Mucosa of descending colon (tissue), 3 donors: ENCODE results near the gene CLCN6. TPM values are rescaled to one million over a fixed set of nuclear protein-coding genes. Genes with fewer than 3 reads are reported as not detected.

ENCODE experiments used
- ATAC-seq: fragments of 200-7000 bp; cut with Tn5 transposase; one replicate; pipeline ENCODE4 v1.9.1; 2020; ENCODE audit warnings: mild to moderate bottlenecking, moderate library complexity
- DNase-seq, 3 donors: peaks; one replicate each; pipeline ENCODE4 v3.0.0-alpha.2; 2020
- H3K36me3 ChIP-seq: fragments of 200-600 bp; one replicate; pipeline ENCODE4 v1.8.0; 2021; ENCODE audit warnings: low read depth, mild to moderate bottlenecking
- H3K4me1 ChIP-seq: fragments of 200-600 bp; one replicate; pipeline ENCODE4 v1.8.0; 2021; ENCODE audit warnings: low read depth, mild to moderate bottlenecking
- H3K4me3 ChIP-seq: fragments of 200-600 bp; one replicate; pipeline ENCODE4 v1.8.0; 2021; ENCODE audit warnings: mild to moderate bottlenecking
- H3K9me3 ChIP-seq: fragments of 200-600 bp; one replicate; pipeline ENCODE4 v1.8.0; 2021; ENCODE audit warnings: mild to moderate bottlenecking
- intact Hi-C, 2 donors: fragments of 100-400 bp; cut with DNase I in 1 of 2; cut with micrococcal nuclease in 1 of 2; formaldehyde crosslinking; loops; one replicate each; pipeline versions ENCODE4 v1.11.0 to v1.11.1; 2022; cut with DNase I, micrococcal nuclease
- total RNA-seq, 3 donors: library from RNA; stranded (reverse); fragmentation: NEBNext Ultra II Directional in 2 of 3; extraction: Animal tissue kit (Norgen Biotek cat#: 25700) in 2 of 3; gene quantifications; one replicate each; pipeline versions ENCODE4 v1.2.1 to v1.2.4, GENCODE V29; 2021 to 2023
- TF ChIP-seq, protein P1 (sequence below): fragments of 200-600 bp; IDR thresholded peaks from one replicate; pipeline ENCODE4 v1.8.0; 2022; ENCODE audit warnings: antibody characterized with exemption, mild to moderate bottlenecking
- donor health status: DM: no; HTN: no; CAD: no; lungs with moderate emphysema.
- donor health status: DM: no; HTN: no; CAD: no.
- donor health status: DM: no; HTN: yes; CAD: no.

Gene CLCN6
- total RNA-seq, 3 donors from 2014 or later = 20.8 to 29.7 (median 24.3) TPM

- ATAC-seq (peak; percentile 64), DNase-seq (peak in 1 of 3 donors; percentile 15)
- Histone ChIP-seq H3K36me3 (no peaks in the 10 kb centered on the region), H3K4me3 (no peak within 1 kb of the TSS), H3K9me3 (no peaks in the 10 kb centered on the region), H3K4me1 (no peaks in the 10 kb centered on the region)
- TF ChIP-seq, protein P1, sequence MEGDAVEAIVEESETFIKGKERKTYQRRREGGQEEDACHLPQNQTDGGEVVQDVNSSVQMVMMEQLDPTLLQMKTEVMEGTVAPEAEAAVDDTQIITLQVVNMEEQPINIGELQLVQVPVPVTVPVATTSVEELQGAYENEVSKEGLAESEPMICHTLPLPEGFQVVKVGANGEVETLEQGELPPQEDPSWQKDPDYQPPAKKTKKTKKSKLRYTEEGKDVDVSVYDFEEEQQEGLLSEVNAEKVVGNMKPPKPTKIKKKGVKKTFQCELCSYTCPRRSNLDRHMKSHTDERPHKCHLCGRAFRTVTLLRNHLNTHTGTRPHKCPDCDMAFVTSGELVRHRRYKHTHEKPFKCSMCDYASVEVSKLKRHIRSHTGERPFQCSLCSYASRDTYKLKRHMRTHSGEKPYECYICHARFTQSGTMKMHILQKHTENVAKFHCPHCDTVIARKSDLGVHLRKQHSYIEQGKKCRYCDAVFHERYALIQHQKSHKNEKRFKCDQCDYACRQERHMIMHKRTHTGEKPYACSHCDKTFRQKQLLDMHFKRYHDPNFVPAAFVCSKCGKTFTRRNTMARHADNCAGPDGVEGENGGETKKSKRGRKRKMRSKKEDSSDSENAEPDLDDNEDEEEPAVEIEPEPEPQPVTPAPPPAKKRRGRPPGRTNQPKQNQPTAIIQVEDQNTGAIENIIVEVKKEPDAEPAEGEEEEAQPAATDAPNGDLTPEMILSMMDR = no peak
- intact Hi-C loops = no loop called here
Observed at GRCh38 chr1:11761988-11762406, 44.0 kb upstream of the CLCN6 start, which contains the start of gene C1orf167. C1orf167 (plus strand) TSS chr1:11762193; CDS start chr1:11764401, 2,208 bp downstream.

DNA sequence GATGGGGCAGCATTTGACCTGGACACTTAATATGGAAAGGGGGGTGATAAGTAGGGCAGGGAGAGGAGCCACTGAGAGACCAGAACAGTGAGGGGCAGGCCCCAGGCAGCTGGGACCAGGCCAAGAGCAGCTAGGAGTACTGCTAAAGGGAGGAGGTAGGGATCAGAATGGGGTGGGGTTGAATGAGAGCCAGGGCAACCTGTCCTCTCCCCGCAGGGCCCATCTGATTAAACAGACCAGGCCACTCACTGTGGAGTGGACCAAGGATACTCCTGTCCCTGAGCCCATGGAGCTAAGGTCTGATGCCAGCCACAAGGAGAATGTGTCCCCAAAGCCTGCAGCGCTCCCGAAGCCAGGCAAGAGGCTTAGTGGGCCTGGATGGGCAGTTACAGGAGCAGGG is 41.9 kb upstream of the CLCN6 start:
- no peaks in the 10 kb centered on the region for H3K4me1 ChIP-seq

DNA sequence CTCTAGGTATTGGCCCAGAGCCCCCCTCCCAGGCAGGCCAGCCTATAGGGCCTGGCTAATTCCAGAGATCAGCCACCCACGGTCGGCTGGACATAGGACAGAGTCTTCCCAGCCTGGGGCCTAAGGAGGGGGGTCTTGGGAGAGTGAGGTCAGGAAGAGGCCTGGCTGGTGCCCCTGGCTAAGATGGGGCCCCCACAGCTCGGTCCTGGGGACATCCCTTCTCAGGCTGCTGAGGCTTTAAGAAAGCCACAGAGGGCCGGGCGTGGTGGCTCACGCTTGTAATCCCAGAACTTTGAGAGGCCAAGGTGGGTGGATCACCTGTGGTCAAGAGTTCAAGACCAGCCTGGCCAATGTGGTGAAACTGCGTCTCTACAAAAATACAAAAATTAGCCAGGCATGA is 41.5 kb upstream of the CLCN6 start:
- DNase-seq (no peak), ATAC-seq (no peak)
- intact Hi-C loops = no loop called here
- Histone ChIP-seq H3K4me3 (no peak overlapping the region), H3K36me3 (no peaks in the 10 kb centered on the region), H3K9me3 (no peaks in the 10 kb centered on the region), H3K4me1 (no peaks in the 10 kb centered on the region)
- TF ChIP-seq, protein P1 = no peak

More for the DNA sequence above, 41.9 kb upstream of the CLCN6 start:
- Histone ChIP-seq H3K9me3 (no peaks in the 10 kb centered on the region), H3K4me3 (no peak overlapping the region), H3K36me3 (no peaks in the 10 kb centered on the region)
- intact Hi-C loops = no loop called here
- no peak for DNase-seq
- ATAC-seq = no peak
- TF ChIP-seq, protein P1 = no peak

- DNase-seq (no peak), ATAC-seq (no peak)
- TF ChIP-seq, protein P1 = no peak
- Histone ChIP-seq H3K9me3 (no peaks in the 10 kb centered on the region), H3K36me3 (no peaks in the 10 kb centered on the region), H3K4me3 (no peak overlapping the region), H3K4me1 (no peaks in the 10 kb centered on the region)
- intact Hi-C loops = no loop called here
Observed at GRCh38 chr1:11765661-11766428, 40.1 kb upstream of the CLCN6 start.

- Histone ChIP-seq H3K36me3 (no peaks in the 10 kb centered on the region), H3K4me1 (no peaks in the 10 kb centered on the region), H3K9me3 (no peaks in the 10 kb centered on the region), H3K4me3 (no peak overlapping the region)
- TF ChIP-seq, protein P1 = no peak
- no peak for DNase-seq
- ATAC-seq = no peak
- intact Hi-C loops = no loop called here
Observed at GRCh38 chr1:11766429-11766776, 39.6 kb upstream of the CLCN6 start.
